GM12878 (cell line): ENCODE measurements around the gene SENP5. TPM values are rescaled to one million over a fixed set of nuclear protein-coding genes. Genes with fewer than 3 reads are reported as not detected.
"Not testable (repeated sequence)": the region's sequence is repeated elsewhere in the genome, so short reads cannot be mapped to it uniquely, and the experiment has no call there.

Experiments used
- ATAC-seq: fragments of 200-7000 bp; cut with Tn5 transposase; 3 replicates; pipeline ENCODE4 v1.9.1; 2020; ENCODE audit warnings: mild to moderate bottlenecking, moderate library complexity
- BruUV-seq: library from RNA; stranded (reverse); fragments of 400-500 nt; replicated peaks from 2 replicates; lab custom pipeline; 2021; lab: Mats Ljungman, UMichigan
- CTCF ChIA-PET: fragments of 300-600 bp; sonication (Branson Sonifier 250); formaldehyde crosslinking; extraction: SDS; loops from one replicate; lab custom pipeline; 2021; ENCODE audit warnings: inconsistent platforms; lab: Yijun Ruan, JAX
- POLR2A ChIA-PET: fragments of 350-600 bp; formaldehyde crosslinking; extraction: SDS; loops from one replicate; lab custom pipeline; 2021; ENCODE audit warnings: inconsistent platforms; lab: Charles Lee
- RAD21 ChIA-PET: fragments of 300-600 bp; sonication (Branson Sonifier 250); formaldehyde crosslinking; loops from one replicate; lab custom pipeline; 2023; ENCODE audit warnings: antibody characterized with exemption; ENCODE audit not compliant: unreplicated experiment; lab: Charles Lee
- SMC1A ChIA-PET: fragments of 300-600 bp; sonication (Branson Sonifier 250); formaldehyde crosslinking; loops from one replicate; lab custom pipeline; 2023; ENCODE audit not compliant: unreplicated experiment, uncharacterized antibody; lab: Charles Lee
- DNase-seq: peaks from one replicate; pipeline ENCODE4 v3.0.0-alpha.2; 2011; ENCODE audit warnings: low read depth, low spot score
- FAIRE-seq: peaks from 3 replicates; lab custom pipeline; 2011; peaks lifted over from hg19 to GRCh38; lab: Jason Lieb, UNC
- H2AFZ ChIP-seq: 2 replicates; pipeline ENCODE4 v1.6.0; 2011; ENCODE audit warnings: low read depth, low read length, control low read depth; ENCODE audit not compliant: control insufficient read depth
- H3K27ac ChIP-seq: 2 replicates; pipeline ENCODE4 v1.5.1; 2011; ENCODE audit warnings: control low read depth; ENCODE audit not compliant: control insufficient read depth, insufficient read depth
- H3K27me3 ChIP-seq, 2 experiments: replicated peaks in 1 of 2; 2 replicates each; pipeline versions ENCODE4 v1.6.0 to v1.6.1; 2011; ENCODE audit warnings: low read length in 1 of 2; ENCODE audit not compliant: control insufficient read depth in 2 of 2, insufficient read depth in 2 of 2
- H3K36me3 ChIP-seq, 2 experiments: 2 replicates each; pipeline ENCODE4 v1.5.1; 2011; ENCODE audit warnings: low read length in 1 of 2; ENCODE audit not compliant: control insufficient read depth in 2 of 2, insufficient read depth in 2 of 2
- H3K4me1 ChIP-seq: 2 replicates; pipeline ENCODE4 v1.6.1; 2011; ENCODE audit warnings: mild to moderate bottlenecking, low read length, moderate library complexity, mixed read lengths; ENCODE audit not compliant: control insufficient read depth, insufficient read depth
- H3K4me2 ChIP-seq: 2 replicates; pipeline ENCODE4 v1.6.0; 2011; ENCODE audit warnings: control low read depth; ENCODE audit not compliant: control insufficient read depth, insufficient read depth
- H3K4me3 ChIP-seq: fragments of 200-600 bp; sonication (generic); 2 replicates; pipeline ENCODE4 v1.5.1; 2016
- H3K79me2 ChIP-seq: 2 replicates; pipeline ENCODE4 v1.6.0; 2011; ENCODE audit warnings: low read length; ENCODE audit not compliant: control insufficient read depth, insufficient read depth
- H3K9ac ChIP-seq: 2 replicates; pipeline ENCODE4 v1.8.0; 2011; ENCODE audit warnings: low read length, control low read depth, mixed read lengths; ENCODE audit not compliant: control insufficient read depth, insufficient read depth
- H3K9me3 ChIP-seq: replicated peaks from 3 replicates; pipeline ENCODE4 v1.5.1; 2011; ENCODE audit warnings: mild to moderate bottlenecking, low read length; ENCODE audit not compliant: control insufficient read depth, insufficient read depth
- H4K20me1 ChIP-seq: 2 replicates; pipeline ENCODE4 v1.6.0; 2011; ENCODE audit not compliant: control insufficient read depth, insufficient read depth
- whole genome bisulfite sequencing: methylation state at CpG from one replicate; pipeline ENCODE4 v1.1.6; 2016; ENCODE audit warnings: low lambda C conversion rate; ENCODE audit not compliant: insufficient replicate concordance, insufficient coverage; ENCODE audit errors: missing lambda C conversion rate; 5-methylcytosine and 5-hydroxymethylcytosine counted together
- in situ Hi-C: fragments of 300-500 bp; cut with MboI; formaldehyde crosslinking; loops from 9 replicates; pipeline ENCODE4 v1.14.3; 2018; ENCODE audit warnings: mixed read lengths
- intact Hi-C: fragments of 100-400 bp; cut with micrococcal nuclease; formaldehyde crosslinking; loops from one replicate; pipeline ENCODE4 v1.14.2; 2022; ENCODE audit not compliant: unreplicated experiment
- polyA plus RNA-seq, 11 experiments: library from polyadenylated mRNA; depleted of rRNA in 4 of 11; unstranded in 6 of 11; stranded (reverse) in 5 of 11; fragments of >200 nt; fragmentation: Nextera tagmentation in 4 of 11; fragmentation: Illumina TruSeq in 1 of 11; extraction: Ambion mirVana in 4 of 11; extraction: Trizol in 1 of 11; gene quantifications; 1 replicate in 1 of 11; 2 replicates in 10 of 11; pipeline versions ENCODE4 v1.2.1 to v1.2.3, GENCODE V29; 2011 to 2016; ENCODE audit warnings: inconsistent platforms in 2 of 11, missing spikeins in 2 of 11, low read depth in 1 of 11
- total RNA-seq, 4 experiments: library from RNA; depleted of rRNA in 3 of 4; stranded (reverse); fragments of >200 nt in 3 of 4; fragmentation: Illumina TruSeq in 1 of 4; extraction: Trizol in 1 of 4; gene quantifications; 2 replicates each; pipeline versions ENCODE4 v1.2.1 to v1.2.3, GENCODE V29; 2013 to 2021

Gene SENP5
- total and polyA plus RNA-seq, 10 of the 15 experiments (the other 5 are each of a cell fraction or from before 2014, with no cell fraction given), result 6.4 to 28.4 (median 15.6) TPM

- intact Hi-C loops, in situ Hi-C loops, H3K4me3 ChIP-seq, BruUV-seq, SMC1A ChIA-PET, H3K9ac ChIP-seq, H3K36me3 ChIP-seq, H3K79me2 ChIP-seq, H3K27ac ChIP-seq, POLR2A ChIA-PET, H3K27me3 ChIP-seq, H3K9me3 ChIP-seq, H3K4me2 ChIP-seq, H2AFZ ChIP-seq, H3K4me1 ChIP-seq, FAIRE-seq, ATAC-seq, DNase-seq, H4K20me1 ChIP-seq: not testable (repeated sequence)
- WGBS, result 58% methylated on average over 20 of the region's 22 CpGs
- RAD21 ChIA-PET, result interaction anchor here (0.9 to 1.0 kb wide), 2 partner anchors 235 to 306 kb away, joined by 3 read pairs; no protein-coding TSS in a partner anchor
- CTCF ChIA-PET, result interaction anchor here (0.6 kb wide), 1 partner anchor 32 kb away, joined by 3 read pairs; no protein-coding TSS in a partner anchor
These were observed 23.2 kb upstream of the SENP5 start for GRCh38 chr3:196844235-196845219.

GRCh38 chr3:196848375-196848774 lies 19.3 kb upstream of the SENP5 start:
- in situ Hi-C loops, DNase-seq: not testable (repeated sequence)

More at GRCh38 chr3:196848375-196848774, 19.3 kb upstream of the SENP5 start:
- H2AFZ ChIP-seq, H4K20me1 ChIP-seq, H3K4me3 ChIP-seq, H3K4me1 ChIP-seq, FAIRE-seq, H3K9ac ChIP-seq, H3K27me3 ChIP-seq, H3K4me2 ChIP-seq, RAD21 ChIA-PET, H3K27ac ChIP-seq, POLR2A ChIA-PET, H3K36me3 ChIP-seq, H3K9me3 ChIP-seq, SMC1A ChIA-PET, ATAC-seq, BruUV-seq, intact Hi-C loops, CTCF ChIA-PET, H3K79me2 ChIP-seq: not testable (repeated sequence)
- WGBS, result 43% methylated on average over 4 of the region's 4 CpGs
